ENCODE results near the gene DGKG.

DNA sequence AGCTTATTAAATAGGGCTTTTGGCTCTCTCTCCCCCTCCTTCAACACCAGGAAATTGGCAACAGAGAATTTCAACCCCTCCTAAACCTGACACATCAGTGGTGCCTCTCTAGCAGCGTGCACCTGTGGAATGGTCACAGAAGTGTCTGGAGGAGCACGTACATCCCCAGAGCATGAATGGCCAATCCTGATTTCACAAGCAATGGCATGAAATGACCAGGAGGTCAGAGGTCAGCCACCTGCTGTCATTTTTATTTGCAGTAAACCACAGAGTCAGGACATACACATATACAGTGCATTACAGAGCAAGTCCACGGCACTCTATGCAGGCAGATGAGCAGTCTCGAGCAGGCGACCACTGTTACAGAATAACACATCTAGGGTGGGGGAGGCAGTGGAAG lies 228.1 kb downstream of the DGKG start:
- TF ChIP-seq CTCF (IDR thresholded peaks at IDR 0.05) (no peak), POLR2A (IDR thresholded peaks at IDR 0.05) (no peak)
